Choroid plexus epithelial cell (primary cell): ENCODE data around the gene ULK4.
"Not testable (repeated sequence)": the region's sequence is repeated elsewhere in the genome, so short reads cannot be mapped to it uniquely, and the experiment has no call there.

Experiments used
- DNase-seq: peaks from one replicate; pipeline ENCODE4 v3.0.0-alpha.2; 2010; ENCODE audit warnings: low read depth
- H3K4me3 ChIP-seq: 2 replicates; pipeline ENCODE4 v1.5.1; 2011; ENCODE audit warnings: low read depth, mild to moderate bottlenecking, control low read depth, low read length, moderate library complexity
- TF ChIP-seq, protein P1 (sequence below): conservative IDR thresholded peaks from 2 replicates; pipeline ENCODE4 v1.5.1; 2011; ENCODE audit warnings: low read depth, mild to moderate bottlenecking, control low read depth, inconsistent platforms, low read length, moderate library complexity

ULK4 gene

GRCh38 chr3:41740374-41740886 lies 221.5 kb downstream of the ULK4 start:
- TF ChIP-seq, protein P1, sequence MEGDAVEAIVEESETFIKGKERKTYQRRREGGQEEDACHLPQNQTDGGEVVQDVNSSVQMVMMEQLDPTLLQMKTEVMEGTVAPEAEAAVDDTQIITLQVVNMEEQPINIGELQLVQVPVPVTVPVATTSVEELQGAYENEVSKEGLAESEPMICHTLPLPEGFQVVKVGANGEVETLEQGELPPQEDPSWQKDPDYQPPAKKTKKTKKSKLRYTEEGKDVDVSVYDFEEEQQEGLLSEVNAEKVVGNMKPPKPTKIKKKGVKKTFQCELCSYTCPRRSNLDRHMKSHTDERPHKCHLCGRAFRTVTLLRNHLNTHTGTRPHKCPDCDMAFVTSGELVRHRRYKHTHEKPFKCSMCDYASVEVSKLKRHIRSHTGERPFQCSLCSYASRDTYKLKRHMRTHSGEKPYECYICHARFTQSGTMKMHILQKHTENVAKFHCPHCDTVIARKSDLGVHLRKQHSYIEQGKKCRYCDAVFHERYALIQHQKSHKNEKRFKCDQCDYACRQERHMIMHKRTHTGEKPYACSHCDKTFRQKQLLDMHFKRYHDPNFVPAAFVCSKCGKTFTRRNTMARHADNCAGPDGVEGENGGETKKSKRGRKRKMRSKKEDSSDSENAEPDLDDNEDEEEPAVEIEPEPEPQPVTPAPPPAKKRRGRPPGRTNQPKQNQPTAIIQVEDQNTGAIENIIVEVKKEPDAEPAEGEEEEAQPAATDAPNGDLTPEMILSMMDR = no peak
- no peak overlapping the region for H3K4me3 ChIP-seq
- no peak for DNase-seq

DNA sequence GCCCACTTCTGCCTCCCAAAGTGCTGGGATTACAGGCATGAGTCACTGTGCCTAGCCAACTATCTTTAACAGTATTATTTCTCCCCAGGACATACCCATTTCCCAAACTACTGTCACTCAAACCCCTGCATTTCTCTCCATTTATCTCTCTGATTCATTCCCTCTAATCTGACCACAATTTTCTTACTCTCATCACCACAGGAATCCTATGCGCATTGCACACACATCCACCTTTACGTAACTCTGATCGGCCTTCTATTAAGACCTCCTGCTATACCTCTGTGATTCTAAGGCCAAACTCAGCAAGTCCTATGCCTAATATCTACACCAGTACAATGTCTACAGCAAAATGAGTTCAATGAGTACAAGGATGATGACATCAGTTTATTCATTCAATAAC lies 235.0 kb downstream of the ULK4 start:
- TF ChIP-seq, protein P1 = no peak
- no peak overlapping the region for H3K4me3 ChIP-seq
- peak; percentile 75 for DNase-seq

DNA sequence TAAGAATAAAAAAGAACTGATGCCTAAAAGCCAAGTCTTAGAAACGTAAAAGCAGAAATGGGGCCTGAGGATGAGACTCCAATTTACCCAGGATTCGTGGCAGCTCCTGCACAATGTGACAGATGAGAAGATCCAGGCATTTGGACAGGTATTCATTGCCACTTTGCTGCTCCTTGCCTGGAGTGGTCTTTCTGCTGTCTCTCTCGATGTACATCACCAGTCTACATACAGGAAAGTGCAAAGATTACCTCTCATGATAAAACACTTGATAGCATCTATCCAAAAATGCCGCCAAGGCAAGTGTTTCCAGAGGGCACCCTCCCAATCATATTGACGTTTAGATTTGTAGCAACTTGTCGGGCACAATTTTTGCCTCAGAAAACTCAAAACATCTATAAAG lies 244.3 kb downstream of the ULK4 start:
- DNase-seq = no peak
- H3K4me3 ChIP-seq = no peak overlapping the region
- TF ChIP-seq, protein P1 = no peak

DNA sequence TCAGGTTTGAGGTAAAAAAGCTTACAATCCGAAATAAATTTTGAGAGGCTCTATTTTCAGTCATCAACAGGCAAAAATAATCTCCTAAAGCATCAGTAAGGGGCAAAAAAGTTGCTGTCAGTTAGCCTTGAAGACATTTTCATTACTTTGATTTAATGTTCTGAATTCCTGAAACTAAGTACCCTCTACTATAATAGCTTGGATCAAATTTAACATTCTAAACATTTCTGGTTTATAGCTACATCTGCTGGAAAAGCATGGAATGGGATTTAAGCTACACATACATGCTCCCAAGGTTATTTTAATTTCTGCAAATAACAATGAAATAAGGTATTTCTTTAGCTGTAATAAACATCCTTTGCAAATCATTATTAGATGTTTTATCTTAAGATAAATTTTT lies 245.4 kb downstream of the ULK4 start:
- H3K4me3 ChIP-seq = no peak overlapping the region
- TF ChIP-seq, protein P1 = peak; percentile 65
- peak; percentile 68 for DNase-seq

DNA sequence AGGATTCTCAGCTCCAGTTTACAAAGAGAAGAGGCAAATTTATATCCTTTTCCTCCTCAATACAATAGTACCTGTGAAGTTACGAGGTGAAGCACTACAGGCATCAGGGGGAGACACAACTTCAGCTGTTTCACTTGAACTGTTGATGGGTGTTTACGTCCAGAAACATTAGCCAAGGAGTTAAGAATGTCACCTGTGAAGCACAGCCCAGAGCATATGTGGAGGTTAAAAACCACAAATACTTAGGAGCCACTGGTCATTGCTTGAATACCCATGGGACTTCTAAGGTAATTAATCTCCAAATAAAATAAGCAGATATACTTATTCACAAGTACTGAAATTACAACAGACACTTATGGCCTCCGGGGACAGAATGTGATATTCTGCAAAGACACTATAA lies 246.5 kb downstream of the ULK4 start:
- no peak for DNase-seq

DNA sequence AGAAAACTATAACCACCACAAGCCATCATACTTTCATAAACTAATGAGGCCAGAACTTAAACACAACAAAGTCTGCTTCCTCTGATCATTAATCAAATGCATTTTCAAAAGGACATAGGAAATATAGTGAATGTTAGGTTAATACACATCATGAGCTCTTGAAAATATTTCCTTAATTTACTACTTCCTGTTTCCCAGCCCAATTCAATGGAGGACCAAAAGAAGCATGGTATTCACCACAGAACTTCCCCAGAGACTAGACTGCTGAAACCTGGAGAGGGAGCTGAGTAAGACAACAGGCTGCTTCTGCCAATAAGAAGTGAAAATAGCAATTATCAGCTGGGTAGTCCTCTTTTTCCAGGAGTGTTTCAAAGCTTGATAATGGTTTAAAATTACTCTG lies 250.3 kb downstream of the ULK4 start:
- TF ChIP-seq, protein P1 = no peak
- H3K4me3 ChIP-seq = no peak overlapping the region
- DNase-seq = peak; percentile 85

More for the DNA sequence above, 246.5 kb downstream of the ULK4 start:
- TF ChIP-seq, protein P1 = no peak
- H3K4me3 ChIP-seq = no peak overlapping the region

DNA sequence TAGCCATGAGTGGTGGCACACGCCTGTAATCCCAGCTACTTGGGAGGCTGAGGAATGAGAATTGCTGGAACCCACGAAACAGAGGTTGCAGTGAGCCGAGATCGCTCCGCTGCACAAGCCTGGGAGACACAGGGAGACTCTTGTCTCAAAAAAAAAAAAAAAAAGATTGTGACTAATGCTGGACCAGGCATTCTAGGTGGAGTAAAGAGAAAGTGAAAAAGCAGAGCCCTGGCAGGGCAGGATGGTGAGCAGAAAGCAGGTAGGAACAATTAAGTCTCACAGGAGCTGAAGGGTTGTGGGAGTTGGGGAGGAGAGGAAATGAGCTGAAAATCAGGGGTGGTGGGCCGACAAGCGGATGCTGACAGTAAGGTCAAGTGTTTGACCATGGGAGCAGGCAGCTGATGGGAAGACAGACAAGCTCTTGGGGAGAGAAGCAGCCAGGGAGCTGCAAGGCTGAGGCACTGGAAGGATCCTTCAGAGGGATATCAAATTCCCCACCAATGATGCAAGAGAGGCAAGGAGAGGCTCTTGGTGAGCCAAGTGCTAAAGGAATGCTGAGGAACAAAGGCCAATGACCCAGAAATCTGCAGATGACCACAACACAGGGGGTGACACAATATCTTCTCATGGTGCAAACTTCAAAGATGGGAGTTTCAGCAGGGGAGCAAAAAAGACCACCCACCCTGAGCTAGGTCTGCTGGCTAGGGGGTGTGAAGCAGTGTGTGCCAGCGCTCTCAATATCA lies 251.1 kb downstream of the ULK4 start:
- peak; percentile 94 for DNase-seq
- TF ChIP-seq, protein P1 = no peak
- H3K4me3 ChIP-seq = peak overlapping the region; percentile 27

DNA sequence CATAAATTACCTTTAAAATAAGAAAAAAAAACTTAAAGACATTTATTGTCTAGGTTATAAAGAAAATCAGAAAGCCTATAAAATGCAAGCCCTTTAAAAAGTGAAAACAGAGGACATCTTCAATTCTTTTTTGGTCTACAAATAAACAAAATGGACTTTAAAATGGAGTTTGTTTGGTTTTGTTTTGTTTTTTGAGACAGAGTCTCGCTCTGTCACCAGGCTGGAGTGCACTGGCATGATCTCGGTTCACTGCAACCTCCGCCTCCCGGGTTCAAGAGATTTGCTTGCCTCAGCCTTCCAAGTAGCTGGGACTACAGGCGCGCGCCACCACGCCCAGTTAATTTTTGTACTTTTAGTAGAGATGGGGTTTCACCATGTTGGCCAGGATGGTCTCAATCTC lies 252.7 kb downstream of the ULK4 start:
- not testable (repeated sequence) for H3K4me3 ChIP-seq, DNase-seq
